Effector memory CD4-positive, alpha-beta T cell (primary cell): ENCODE measurements around the gene SMARCA4.

Experiments
- DNase-seq, 3 donors: peaks; one replicate each; pipeline ENCODE4 v3.0.0-alpha.2; 2020
- H3K27ac ChIP-seq: 2 replicates; pipeline ENCODE4 v1.7.0; 2013; ENCODE audit warnings: mild to moderate bottlenecking, low read length, moderate library complexity; ENCODE audit not compliant: insufficient read depth, poor library complexity, severe bottlenecking
- H3K27me3 ChIP-seq: replicated peaks from 2 replicates; pipeline ENCODE4 v1.7.0; 2013; ENCODE audit warnings: mild to moderate bottlenecking, low read length; ENCODE audit not compliant: insufficient read depth, control insufficient read depth, poor library complexity, severe bottlenecking
- H3K36me3 ChIP-seq: 2 replicates; pipeline ENCODE4 v1.7.0; 2013; ENCODE audit warnings: mild to moderate bottlenecking, low read length, moderate library complexity; ENCODE audit not compliant: control insufficient read depth, insufficient read depth
- H3K4me1 ChIP-seq: 2 replicates; pipeline ENCODE4 v1.7.0; 2013; ENCODE audit warnings: low read length, mild to moderate bottlenecking; ENCODE audit not compliant: control insufficient read depth, insufficient read depth, poor library complexity, severe bottlenecking
- H3K4me3 ChIP-seq: 2 replicates; pipeline ENCODE4 v1.7.0; 2013; ENCODE audit warnings: low read length, low read depth, mild to moderate bottlenecking; ENCODE audit not compliant: insufficient read depth, poor library complexity, severe bottlenecking
- H3K9me3 ChIP-seq: 2 replicates; pipeline ENCODE4 v1.7.0; 2013; ENCODE audit warnings: mild to moderate bottlenecking, low read length, moderate library complexity; ENCODE audit not compliant: control insufficient read depth

SMARCA4 gene

DNA sequence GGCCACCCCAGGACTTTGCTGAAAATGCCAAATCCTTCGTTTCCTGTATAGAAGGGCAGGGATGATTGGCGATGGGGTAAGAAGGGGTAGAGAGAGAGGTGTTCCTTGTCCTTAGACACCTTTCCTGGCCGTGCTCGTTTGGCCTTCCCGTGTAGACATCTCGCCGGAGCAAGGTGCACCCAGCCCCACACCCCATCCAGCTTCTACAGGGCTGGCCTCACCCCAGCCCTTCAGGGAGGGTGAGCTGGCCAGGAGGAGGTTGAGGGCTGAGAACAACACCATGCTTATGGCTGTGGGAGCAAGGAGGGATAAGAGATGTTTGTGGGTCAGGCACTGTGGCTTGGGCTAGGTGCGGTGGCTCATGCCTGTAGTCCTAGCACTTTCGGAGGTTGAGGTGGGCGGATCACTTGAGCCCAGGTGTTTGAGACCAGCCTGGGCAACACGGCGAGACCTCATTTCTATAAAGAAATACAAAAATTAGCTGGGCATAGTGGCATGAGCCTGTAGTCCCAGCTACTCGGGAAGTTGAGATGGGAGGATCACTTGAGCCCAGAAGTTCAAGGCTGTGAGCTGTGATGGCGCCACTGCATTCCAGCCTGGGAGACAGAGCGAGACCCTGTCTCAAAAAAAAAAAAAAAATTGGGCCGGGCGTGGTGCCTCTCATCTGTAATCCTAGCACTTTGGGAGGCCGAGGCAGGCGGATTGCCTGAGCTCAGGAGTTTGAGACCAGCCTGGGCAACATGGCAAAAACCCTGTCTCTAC, 15.5 kb downstream of the SMARCA4 start:
- H3K36me3 ChIP-seq, result no peaks in the 10 kb centered on the region
- no peak overlapping the region for H3K4me3 ChIP-seq
- no peaks in the 10 kb centered on the region for H3K9me3 ChIP-seq
- H3K27ac ChIP-seq, result no peak overlapping the region
- no peak for DNase-seq
- peaks cover 4% of the 10 kb centered on the region for H3K4me1 ChIP-seq
- H3K27me3 ChIP-seq, result no peaks in the 10 kb centered on the region

DNA sequence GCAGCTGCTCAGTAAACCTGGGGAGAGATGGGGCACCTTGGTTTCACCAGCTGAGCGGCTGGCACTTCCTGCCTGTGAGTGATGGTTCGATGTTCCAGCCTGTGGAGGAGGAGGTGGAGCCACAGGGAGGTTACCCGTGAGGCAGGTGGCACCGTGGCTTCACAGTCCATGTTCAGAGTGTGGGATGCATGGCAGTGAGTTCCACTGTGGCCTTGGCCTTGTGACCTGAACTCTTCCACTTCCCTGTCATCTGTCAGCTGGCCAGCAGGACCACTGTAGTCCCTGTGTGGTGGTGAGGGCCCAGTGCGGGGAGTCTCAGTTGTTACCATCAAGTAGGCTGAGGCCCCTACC, 16.9 kb downstream of the SMARCA4 start:
- H3K9me3 ChIP-seq, result no peaks in the 10 kb centered on the region
- no peak overlapping the region for H3K4me3 ChIP-seq
- peaks cover 4% of the 10 kb centered on the region for H3K4me1 ChIP-seq
- no peak for DNase-seq
- no peak overlapping the region for H3K27ac ChIP-seq
- H3K27me3 ChIP-seq, result no peaks in the 10 kb centered on the region
- H3K36me3 ChIP-seq, result no peaks in the 10 kb centered on the region

DNA sequence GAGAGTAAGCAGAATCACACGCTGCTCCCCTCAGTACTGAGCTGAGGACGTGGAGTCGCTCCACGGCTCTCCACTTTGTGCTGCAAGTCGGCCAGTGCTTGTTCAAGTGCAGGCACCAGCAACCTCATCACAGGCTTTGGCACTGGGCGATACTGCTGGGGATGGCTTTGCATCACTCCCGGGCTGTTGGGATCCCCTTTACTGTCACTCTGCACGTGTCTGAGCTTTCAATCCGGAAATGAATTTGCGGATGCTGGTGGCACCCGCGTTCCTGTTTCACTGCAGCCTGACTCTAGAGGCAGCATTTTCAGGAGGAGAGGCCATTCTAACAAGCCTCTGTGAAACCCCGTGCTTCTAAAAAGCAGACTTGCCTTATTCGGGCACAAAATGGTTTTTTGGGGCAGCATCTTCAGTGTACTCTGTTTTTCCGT, 19.1 kb downstream of the SMARCA4 start:
- Histone ChIP-seq H3K36me3 (peaks cover 14% of the 10 kb centered on the region), H3K4me3 (no peak overlapping the region), H3K9me3 (no peaks in the 10 kb centered on the region), H3K27ac (no peak overlapping the region), H3K27me3 (no peaks in the 10 kb centered on the region), H3K4me1 (no peaks in the 10 kb centered on the region)
- DNase-seq, result no peak

DNA sequence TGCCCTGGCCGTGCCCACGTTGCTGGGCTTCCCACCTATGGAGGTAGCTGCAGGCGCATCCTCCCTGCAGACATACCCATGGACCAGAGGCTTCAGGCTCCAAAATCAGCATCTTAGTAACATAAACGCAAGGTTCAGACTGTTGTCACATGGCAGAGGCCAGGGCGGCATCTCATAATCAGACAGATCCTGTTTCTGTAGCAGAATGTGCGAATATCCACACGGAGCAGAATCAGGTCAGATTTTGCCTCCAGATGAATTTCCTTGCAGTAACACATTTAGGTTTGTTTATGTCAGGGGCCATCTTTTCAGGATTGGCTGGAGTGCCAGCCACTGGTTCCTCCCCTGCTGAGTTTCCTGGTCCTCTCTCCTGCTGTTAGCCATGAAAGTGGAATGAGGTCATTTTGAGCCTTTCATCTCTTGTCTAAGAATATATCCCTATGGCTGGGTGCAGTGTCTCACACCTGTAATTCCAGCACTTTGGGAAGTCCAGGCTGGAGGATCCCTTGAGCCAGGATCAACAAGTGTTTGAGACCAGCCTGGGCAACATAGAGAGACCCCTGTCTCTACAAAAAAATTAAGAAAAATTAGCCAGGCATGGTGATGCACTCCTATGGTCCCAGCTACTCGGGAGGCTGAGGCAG, 20.5 kb downstream of the SMARCA4 start:
- Histone ChIP-seq H3K36me3 (peaks cover 26% of the 10 kb centered on the region), H3K27ac (no peak overlapping the region), H3K9me3 (no peaks in the 10 kb centered on the region), H3K27me3 (no peaks in the 10 kb centered on the region), H3K4me3 (no peak overlapping the region), H3K4me1 (no peaks in the 10 kb centered on the region)
- DNase-seq, result no peak

DNA sequence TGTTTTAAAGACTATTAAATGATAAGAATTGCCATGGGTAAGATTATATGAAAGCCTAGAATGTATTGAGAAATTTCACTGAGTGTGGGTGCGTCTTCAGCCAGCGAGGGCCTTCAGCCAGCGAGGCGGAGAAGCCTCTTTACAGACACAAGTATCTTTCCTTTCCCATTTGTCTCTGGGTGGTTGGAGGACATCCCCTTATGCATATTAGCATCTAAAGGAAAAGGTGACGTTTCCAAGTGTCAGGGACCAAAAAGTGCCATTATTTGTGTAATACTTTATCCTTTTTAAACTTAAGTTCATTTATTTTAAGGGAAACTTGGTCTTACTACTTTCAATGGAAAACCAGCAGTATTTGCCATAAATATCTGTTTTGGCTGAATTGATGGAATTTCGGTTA, 22.2 kb downstream of the SMARCA4 start:
- Histone ChIP-seq H3K36me3 (peaks cover 41% of the 10 kb centered on the region), H3K27me3 (no peaks in the 10 kb centered on the region), H3K9me3 (no peaks in the 10 kb centered on the region), H3K27ac (no peak overlapping the region), H3K4me3 (no peak overlapping the region), H3K4me1 (no peaks in the 10 kb centered on the region)
- no peak for DNase-seq

DNA sequence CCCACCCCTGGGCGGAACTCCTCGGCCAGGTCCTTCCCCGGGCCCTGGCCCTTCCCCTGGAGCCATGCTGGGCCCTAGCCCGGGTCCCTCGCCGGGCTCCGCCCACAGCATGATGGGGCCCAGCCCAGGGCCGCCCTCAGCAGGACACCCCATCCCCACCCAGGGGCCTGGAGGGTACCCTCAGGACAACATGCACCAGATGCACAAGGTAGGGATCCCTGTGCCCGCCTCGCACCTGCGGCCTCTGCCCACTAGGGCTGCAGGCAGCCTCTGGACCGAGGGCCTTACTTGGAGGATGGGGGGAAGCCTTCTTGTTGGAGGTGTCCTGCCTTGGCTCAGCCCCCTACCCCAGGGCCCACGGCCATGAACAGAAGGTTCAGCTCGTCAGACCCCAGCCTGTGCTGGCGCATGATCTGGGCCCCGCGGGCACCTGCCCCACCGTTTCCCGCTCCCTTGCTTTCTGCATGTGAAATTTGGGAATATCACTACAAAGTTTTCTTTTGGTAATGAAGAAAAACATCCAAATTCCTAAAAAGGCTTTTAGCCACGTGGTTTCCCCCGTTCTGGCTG, 23.4 kb downstream of the SMARCA4 start:
- no peaks in the 10 kb centered on the region for H3K4me1 ChIP-seq
- no peak overlapping the region for H3K27ac ChIP-seq
- no peaks in the 10 kb centered on the region for H3K27me3 ChIP-seq
- H3K9me3 ChIP-seq, result no peaks in the 10 kb centered on the region
- H3K4me3 ChIP-seq, result no peak overlapping the region
- DNase-seq, result no peak
- H3K36me3 ChIP-seq, result peaks cover 51% of the 10 kb centered on the region

DNA sequence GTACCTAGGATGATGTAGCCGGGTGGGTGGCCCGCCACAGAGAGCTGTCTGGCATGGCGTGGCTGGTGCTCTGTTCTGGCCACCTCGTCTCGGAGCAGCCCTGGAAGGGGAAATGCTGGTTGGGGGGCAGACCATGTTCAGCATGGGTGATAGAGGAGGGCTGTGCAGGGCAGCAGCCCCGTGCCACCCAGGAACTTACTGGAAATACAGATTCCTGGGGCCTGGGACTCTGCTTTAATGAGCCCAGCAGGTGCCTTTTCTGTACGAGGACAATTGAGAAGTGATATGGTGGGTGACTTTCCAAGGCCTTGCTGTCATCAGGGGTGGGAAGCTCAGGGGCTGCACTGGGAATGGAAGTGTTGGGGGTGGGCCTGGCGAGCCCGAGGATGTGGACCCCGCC, 24.7 kb downstream of the SMARCA4 start:
- Histone ChIP-seq H3K27ac (no peak overlapping the region), H3K36me3 (peaks cover 60% of the 10 kb centered on the region), H3K27me3 (no peaks in the 10 kb centered on the region), H3K9me3 (no peaks in the 10 kb centered on the region), H3K4me3 (no peak overlapping the region), H3K4me1 (no peaks in the 10 kb centered on the region)
- no peak for DNase-seq

DNA sequence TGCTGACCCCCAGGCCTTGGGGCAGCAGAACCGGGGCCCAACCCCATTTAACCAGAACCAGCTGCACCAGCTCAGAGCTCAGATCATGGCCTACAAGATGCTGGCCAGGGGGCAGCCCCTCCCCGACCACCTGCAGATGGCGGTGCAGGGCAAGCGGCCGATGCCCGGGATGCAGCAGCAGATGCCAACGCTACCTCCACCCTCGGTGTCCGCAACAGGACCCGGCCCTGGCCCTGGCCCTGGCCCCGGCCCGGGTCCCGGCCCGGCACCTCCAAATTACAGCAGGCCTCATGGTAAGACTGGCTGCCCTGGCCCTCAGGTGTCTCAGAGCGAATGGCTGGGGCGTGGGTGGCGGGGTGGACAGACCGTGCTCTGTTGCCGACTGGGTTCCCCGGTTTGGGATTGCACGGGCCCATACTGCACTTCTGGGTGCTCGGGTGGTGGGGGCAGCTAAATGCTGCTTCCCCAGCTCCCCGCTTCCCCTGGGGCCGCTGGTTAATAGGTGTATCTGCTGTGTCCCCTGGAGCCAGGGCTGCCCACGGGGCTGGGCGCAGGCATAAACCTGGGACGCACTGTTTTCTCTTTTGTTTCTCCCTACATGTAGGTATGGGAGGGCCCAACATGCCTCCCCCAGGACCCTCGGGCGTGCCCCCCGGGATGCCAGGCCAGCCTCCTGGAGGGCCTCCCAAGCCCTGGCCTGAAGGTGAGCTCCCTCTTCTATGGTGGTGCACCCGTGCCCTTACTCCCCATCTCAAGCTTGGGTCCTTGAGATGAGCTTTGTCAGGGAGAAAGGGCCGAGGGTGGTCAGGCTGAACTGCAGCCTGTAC, 25.7 kb downstream of the SMARCA4 start:
- no peak for DNase-seq
- no peaks in the 10 kb centered on the region for H3K27me3 ChIP-seq
- no peaks in the 10 kb centered on the region for H3K9me3 ChIP-seq
- no peaks in the 10 kb centered on the region for H3K4me1 ChIP-seq
- no peak overlapping the region for H3K27ac ChIP-seq
- peaks cover 70% of the 10 kb centered on the region for H3K36me3 ChIP-seq
- H3K4me3 ChIP-seq, result no peak overlapping the region

DNA sequence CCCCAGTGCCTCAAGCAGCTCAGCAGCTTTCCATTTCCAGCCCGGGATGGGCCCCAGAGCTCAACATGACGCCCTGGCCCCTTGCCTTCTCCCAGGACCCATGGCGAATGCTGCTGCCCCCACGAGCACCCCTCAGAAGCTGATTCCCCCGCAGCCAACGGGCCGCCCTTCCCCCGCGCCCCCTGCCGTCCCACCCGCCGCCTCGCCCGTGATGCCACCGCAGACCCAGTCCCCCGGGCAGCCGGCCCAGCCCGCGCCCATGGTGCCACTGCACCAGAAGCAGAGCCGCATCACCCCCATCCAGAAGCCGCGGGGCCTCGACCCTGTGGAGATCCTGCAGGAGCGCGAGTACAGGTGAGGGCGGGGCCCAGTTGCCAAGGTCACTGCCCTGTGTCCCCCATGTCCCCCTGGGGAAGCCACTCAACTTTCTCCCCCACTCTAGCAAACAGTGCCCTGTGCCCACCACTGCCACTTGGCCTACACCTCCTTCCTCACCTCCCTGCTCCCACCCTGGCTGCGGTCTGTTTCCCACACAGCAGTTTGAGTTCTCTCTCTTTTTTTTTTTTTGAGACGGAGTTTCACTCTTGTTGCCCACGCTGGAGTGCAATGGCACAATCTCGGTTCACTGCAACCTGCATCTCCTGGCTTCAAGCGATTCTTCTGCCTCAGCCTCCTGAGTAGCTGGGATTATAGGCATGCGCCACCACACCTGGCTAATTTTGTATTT, 26.9 kb downstream of the SMARCA4 start:
- no peaks in the 10 kb centered on the region for H3K9me3 ChIP-seq
- no peaks in the 10 kb centered on the region for H3K4me1 ChIP-seq
- peaks cover 75% of the 10 kb centered on the region for H3K36me3 ChIP-seq
- no peak for DNase-seq
- H3K27me3 ChIP-seq, result no peaks in the 10 kb centered on the region
- H3K4me3 ChIP-seq, result no peak overlapping the region
- H3K27ac ChIP-seq, result no peak overlapping the region
